K562 (cell line): Measurements from ENCODE around the gene TSPAN15. TPM values are rescaled to one million over a fixed set of nuclear protein-coding genes. Genes with fewer than 3 reads are reported as not detected.

Source experiments
- ATF3 ChIP-seq, 2 experiments: fragments of 450-650 bp in 1 of 2; sonication (generic) in 1 of 2; formaldehyde crosslinking in 1 of 2; IDR thresholded peaks in 1 of 2; conservative IDR thresholded peaks in 1 of 2; 2 replicates each; pipeline versions ENCODE4 v1.6.1 to v1.8.1; 2016 to 2023; ENCODE audit warnings: mild to moderate bottlenecking in 2 of 2, moderate library complexity in 2 of 2, inconsistent platforms in 1 of 2, missing genetic modification reagents in 1 of 2
- BMI1 ChIP-seq: fragments of 150-350 bp; IDR thresholded peaks from 2 replicates; pipeline ENCODE4 v1.6.1; 2014; ENCODE audit warnings: low read length
- CBFA2T3 ChIP-seq: fragments of 450-650 bp; IDR thresholded peaks from 2 replicates; pipeline ENCODE4 v1.6.1; 2017
- CBX2 ChIP-seq: fragments of 200-600 bp; sonication (generic); IDR thresholded peaks from one replicate; pipeline ENCODE4 v1.6.1; 2012; ENCODE audit warnings: mild to moderate bottlenecking, low read length, inconsistent platforms; ENCODE audit not compliant: insufficient read depth, poor library complexity, severe bottlenecking
- CGGBP1 ChIP-seq: fragments of 250-450 bp; sonication (Bioruptor Pico); IDR thresholded peaks from 2 replicates; pipeline ENCODE4 v1.9.0; 2021; ENCODE audit warnings: mild to moderate bottlenecking
- CHD1 ChIP-seq: fragments of 200-600 bp; sonication (generic); IDR thresholded peaks from one replicate; pipeline ENCODE4 v1.6.1; 2012; ENCODE audit warnings: mild to moderate bottlenecking, moderate library complexity, low read length, inconsistent platforms
- EP300 ChIP-seq: IDR thresholded peaks from 2 replicates; pipeline ENCODE4 v1.6.1; 2012; ENCODE audit warnings: low read length, improper control_type of control experiment
- FOXA1 ChIP-seq: fragments of 450-650 bp; IDR thresholded peaks from 2 replicates; pipeline ENCODE4 v1.6.1; 2016; ENCODE audit warnings: mild to moderate bottlenecking, borderline replicate concordance
- FOXO4 ChIP-seq: fragments of 450-650 bp; formaldehyde crosslinking; IDR thresholded peaks from 2 replicates; pipeline ENCODE4 v1.4.0; 2020; ENCODE audit warnings: mild to moderate bottlenecking, moderate library complexity
- KLF6 ChIP-seq: fragments of 250-450 bp; sonication (Bioruptor Pico); IDR thresholded peaks from 2 replicates; pipeline ENCODE4 v1.4.0; 2020; ENCODE audit warnings: mild to moderate bottlenecking, moderate library complexity, borderline replicate concordance
- MAFF ChIP-seq: IDR thresholded peaks from 2 replicates; pipeline ENCODE4 v1.6.1; 2012; ENCODE audit warnings: low read length, improper control_type of control experiment
- MYBL2 ChIP-seq, 2 experiments: fragments of 450-650 bp in 1 of 2; sonication (generic) in 1 of 2; formaldehyde crosslinking in 1 of 2; IDR thresholded peaks; 2 replicates each; pipeline versions ENCODE4 v1.6.1 to v1.8.1; 2017 to 2022; ENCODE audit warnings: borderline replicate concordance in 1 of 2, inconsistent platforms in 1 of 2, low read depth in 1 of 2, mild to moderate bottlenecking in 1 of 2, missing genetic modification reagents in 1 of 2, moderate library complexity in 1 of 2
- NFE2 ChIP-seq: IDR thresholded peaks from 2 replicates; pipeline ENCODE4 v1.6.1; 2014; ENCODE audit warnings: antibody characterized with exemption, low read depth
- PHTF2 ChIP-seq: fragments of 250-450 bp; sonication (Bioruptor Pico); IDR thresholded peaks from 2 replicates; pipeline ENCODE4 v1.5.0; 2021; ENCODE audit warnings: mild to moderate bottlenecking
- POLR2G ChIP-seq: fragments of 200-400 bp; formaldehyde crosslinking; IDR thresholded peaks from 2 replicates; pipeline ENCODE4 v1.6.1; 2017; ENCODE audit warnings: low read depth, mild to moderate bottlenecking, antibody characterized with exemption, low read length, moderate library complexity
- SIX5 ChIP-seq, 2 experiments: IDR thresholded peaks; 2 replicates each; pipeline ENCODE4 v1.6.1; 2011; ENCODE audit warnings: low read length in 2 of 2, borderline replicate concordance in 1 of 2, low read depth in 1 of 2, mild to moderate bottlenecking in 1 of 2, moderate library complexity in 1 of 2; ENCODE audit not compliant: insufficient read depth in 1 of 2
- SNIP1 ChIP-seq: fragments of 450-650 bp; IDR thresholded peaks from 2 replicates; pipeline ENCODE4 v1.7.1; 2017; ENCODE audit warnings: low read depth, mild to moderate bottlenecking
- SUPT5H ChIP-seq: fragments of 450-650 bp; IDR thresholded peaks from 2 replicates; pipeline ENCODE4 v1.6.1; 2016
- XRCC3 ChIP-seq: fragments of 450-650 bp; IDR thresholded peaks from 2 replicates; pipeline ENCODE4 v1.6.1; 2017; ENCODE audit warnings: mild to moderate bottlenecking, moderate library complexity
- XRCC5 ChIP-seq: fragments of 200-400 bp; formaldehyde crosslinking; IDR thresholded peaks from 2 replicates; pipeline ENCODE4 v1.6.1; 2017; ENCODE audit warnings: low read depth, mild to moderate bottlenecking, low read length
- ZBTB26 ChIP-seq: fragments of 450-650 bp; formaldehyde crosslinking; IDR thresholded peaks from 2 replicates; pipeline ENCODE4 v1.4.0; 2022; ENCODE audit warnings: missing genetic modification characterization
- ZNF143 ChIP-seq: sonication (generic); formaldehyde crosslinking; IDR thresholded peaks from 2 replicates; pipeline ENCODE4 v1.9.0; 2022; ENCODE audit warnings: mild to moderate bottlenecking, missing genetic modification reagents
- ZNF253 ChIP-seq: fragments of 250-450 bp; sonication (Bioruptor Pico); conservative IDR thresholded peaks from 2 replicates; pipeline ENCODE4 v1.6.1; 2021; ENCODE audit warnings: mild to moderate bottlenecking
- ZNF316 ChIP-seq: fragments of 450-650 bp; IDR thresholded peaks from 2 replicates; pipeline ENCODE4 v1.6.1; 2016
- ZNF347 ChIP-seq: fragments of 450-650 bp; formaldehyde crosslinking; IDR thresholded peaks from 2 replicates; pipeline ENCODE4 v1.4.0; 2020; ENCODE audit warnings: low read depth, mild to moderate bottlenecking, moderate library complexity
- ZNF584 ChIP-seq: fragments of 200-800 bp; sonication (Bioruptor generic); IDR thresholded peaks from 2 replicates; pipeline ENCODE4 v1.6.1; 2016; ENCODE audit warnings: low read depth, mild to moderate bottlenecking, missing genetic modification characterization, missing compliant biosample characterization
- ZNF668 ChIP-seq: fragments of 250-450 bp; sonication (Bioruptor Pico); IDR thresholded peaks from 2 replicates; pipeline ENCODE4 v1.8.0; 2022; ENCODE audit warnings: mild to moderate bottlenecking, inconsistent platforms
- ZSCAN32 ChIP-seq: fragments of 450-650 bp; formaldehyde crosslinking; IDR thresholded peaks from 2 replicates; pipeline ENCODE4 v1.4.0; 2020; ENCODE audit warnings: mild to moderate bottlenecking, moderate library complexity
- polyA plus RNA-seq, 8 experiments: library from polyadenylated mRNA; depleted of rRNA in 4 of 8; stranded (reverse) in 5 of 8; unstranded in 3 of 8; fragments of >200 nt; fragmentation: Nextera tagmentation in 2 of 8; fragmentation: Illumina TruSeq in 1 of 8; extraction: Ambion mirVana in 2 of 8; extraction: Trizol in 1 of 8; gene quantifications; 2 replicates each; pipeline versions ENCODE4 v1.2.1 to v1.2.3, GENCODE V29; 2011 to 2014; ENCODE audit warnings: inconsistent platforms in 1 of 8, missing spikeins in 1 of 8
- total RNA-seq, 7 experiments: library from RNA; depleted of rRNA in 6 of 7; stranded (reverse); fragments of >200 nt in 6 of 7; fragmentation: Illumina TruSeq in 2 of 7; extraction: Trizol in 2 of 7; gene quantifications; 2 replicates each; pipeline versions ENCODE4 v1.2.1 to v1.2.3, GENCODE V29; 2011 to 2021; ENCODE audit warnings: low replicate concordance in 1 of 7

TSPAN15 gene
- total and polyA plus RNA-seq, 9 of the 15 experiments (the other 6 are each of a cell fraction or from before 2014, with no cell fraction given): 0.33 to 1.0 (median 0.45) TPM; not detected in 2

- no peak for TF ChIP-seq BMI1
- TF ChIP-seq POLR2G: no peak
- no peak for TF ChIP-seq CBX2
- no peak for TF ChIP-seq MYBL2 (IDR thresholded peaks at IDR 0.05; ENCODE audit: low read depth)
- no peak for TF ChIP-seq MYBL2 (CRISPR knock-in tag; IDR thresholded peaks at IDR 0.05; ENCODE audit: borderline replicate concordance)
- peak; percentile 97 for TF ChIP-seq MAFF
- TF ChIP-seq CHD1: no peak
- TF ChIP-seq SNIP1: no peak
- TF ChIP-seq ZNF584 (CRISPR knock-in tag): no peak
- no peak for TF ChIP-seq FOXO4 (CRISPR knock-in tag)
- TF ChIP-seq NFE2: peak; percentile 95
- TF ChIP-seq ZNF347 (CRISPR knock-in tag): no peak
- no peak for TF ChIP-seq EP300
- TF ChIP-seq ZNF253 (CRISPR knock-in tag): no peak
- TF ChIP-seq SIX5 (IDR thresholded peaks at IDR 0.05; ENCODE audit: borderline replicate concordance in 1 of 2, insufficient read depth in 1 of 2, low read depth in 1 of 2, low read length in 2 of 2): no peak
- no peak for TF ChIP-seq XRCC5
- no peak for TF ChIP-seq ZBTB26 (CRISPR knock-in tag)
- no peak for TF ChIP-seq PHTF2 (CRISPR knock-in tag)
- TF ChIP-seq FOXA1: peak; percentile 68
- TF ChIP-seq CBFA2T3: peak; percentile 24; the same call in 1 of the 2 replicates
- TF ChIP-seq SUPT5H: no peak
- no peak for TF ChIP-seq ZNF668 (CRISPR knock-in tag)
- peak; percentile 87 for TF ChIP-seq ATF3 (IDR thresholded peaks at IDR 0.05)
- no peak for TF ChIP-seq ATF3 (CRISPR knock-in tag; conservative IDR thresholded peaks at IDR 0.05)
- no peak for TF ChIP-seq CGGBP1
- TF ChIP-seq KLF6 (CRISPR knock-in tag): no peak
- TF ChIP-seq ZSCAN32 (CRISPR knock-in tag): no peak
- no peak for TF ChIP-seq ZNF143 (CRISPR knock-in tag)
- TF ChIP-seq XRCC3: no peak
- TF ChIP-seq ZNF316: peak; percentile 99
Measured at GRCh38 chr10:69446650-69447151, 4.6 kb upstream of the TSPAN15 start (continued).
